Endothelial cell of coronary artery (primary cell): ENCODE measurements around the gene ATG101. TPM values are rescaled to one million over a fixed set of nuclear protein-coding genes. Genes with fewer than 3 reads are reported as not detected.

Experiments used
- total RNA-seq: library from RNA; depleted of rRNA; stranded (reverse); fragments of >200 nt; gene quantifications from 2 replicates; pipeline ENCODE4 v1.2.3, GENCODE V29; 2014

ATG101 gene, protein sequence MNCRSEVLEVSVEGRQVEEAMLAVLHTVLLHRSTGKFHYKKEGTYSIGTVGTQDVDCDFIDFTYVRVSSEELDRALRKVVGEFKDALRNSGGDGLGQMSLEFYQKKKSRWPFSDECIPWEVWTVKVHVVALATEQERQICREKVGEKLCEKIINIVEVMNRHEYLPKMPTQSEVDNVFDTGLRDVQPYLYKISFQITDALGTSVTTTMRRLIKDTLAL
- total RNA-seq, result 81.8 and 87.6 TPM in 2 replicates

DNA sequence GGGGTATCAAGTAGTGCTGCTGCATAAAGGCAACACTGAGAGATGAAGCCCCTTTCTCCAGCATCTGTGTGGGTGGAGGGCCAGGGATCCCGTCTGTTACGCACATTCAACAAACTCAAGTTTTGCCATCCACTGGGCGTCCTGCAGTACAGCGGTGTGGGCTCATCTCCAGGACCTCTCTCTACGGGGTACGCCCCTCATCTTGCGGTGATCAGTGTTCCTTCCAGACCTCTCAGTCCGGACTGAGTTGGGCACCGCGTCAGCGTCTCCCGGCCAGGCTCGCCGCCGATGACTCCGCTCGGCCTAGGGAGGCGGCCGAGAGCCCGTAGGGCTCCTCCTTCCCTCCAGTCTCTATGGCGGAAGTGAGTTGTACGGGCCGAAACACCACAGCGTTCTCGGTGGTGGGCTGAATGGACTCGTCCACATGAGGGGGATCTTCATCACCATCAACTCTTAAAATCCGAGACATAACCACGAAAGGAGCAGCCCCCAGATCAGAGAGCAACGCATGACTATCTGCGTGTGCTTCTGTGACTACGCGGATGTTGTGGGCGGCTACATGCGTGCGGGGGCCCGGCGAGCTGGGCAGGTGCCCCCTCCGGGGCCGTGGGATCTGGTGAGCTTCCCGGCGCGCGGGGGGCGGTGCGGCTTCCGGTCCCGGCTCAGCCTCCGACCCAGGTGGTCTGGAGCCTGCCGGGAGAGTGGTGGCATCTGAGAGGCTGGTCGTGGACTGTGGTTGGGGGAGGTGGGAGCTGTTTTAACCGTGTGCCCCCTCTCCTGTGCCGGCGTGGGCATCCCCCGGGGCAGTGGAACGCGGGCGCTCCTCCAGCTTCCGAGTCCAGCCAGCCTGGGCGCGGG, at the start of gene ATG101:
Gene ATG101 (plus strand): TSS at position 652 of the 858 bp plus-strand sequence. CDS start 3,673 bp downstream, outside the sequence.

DNA sequence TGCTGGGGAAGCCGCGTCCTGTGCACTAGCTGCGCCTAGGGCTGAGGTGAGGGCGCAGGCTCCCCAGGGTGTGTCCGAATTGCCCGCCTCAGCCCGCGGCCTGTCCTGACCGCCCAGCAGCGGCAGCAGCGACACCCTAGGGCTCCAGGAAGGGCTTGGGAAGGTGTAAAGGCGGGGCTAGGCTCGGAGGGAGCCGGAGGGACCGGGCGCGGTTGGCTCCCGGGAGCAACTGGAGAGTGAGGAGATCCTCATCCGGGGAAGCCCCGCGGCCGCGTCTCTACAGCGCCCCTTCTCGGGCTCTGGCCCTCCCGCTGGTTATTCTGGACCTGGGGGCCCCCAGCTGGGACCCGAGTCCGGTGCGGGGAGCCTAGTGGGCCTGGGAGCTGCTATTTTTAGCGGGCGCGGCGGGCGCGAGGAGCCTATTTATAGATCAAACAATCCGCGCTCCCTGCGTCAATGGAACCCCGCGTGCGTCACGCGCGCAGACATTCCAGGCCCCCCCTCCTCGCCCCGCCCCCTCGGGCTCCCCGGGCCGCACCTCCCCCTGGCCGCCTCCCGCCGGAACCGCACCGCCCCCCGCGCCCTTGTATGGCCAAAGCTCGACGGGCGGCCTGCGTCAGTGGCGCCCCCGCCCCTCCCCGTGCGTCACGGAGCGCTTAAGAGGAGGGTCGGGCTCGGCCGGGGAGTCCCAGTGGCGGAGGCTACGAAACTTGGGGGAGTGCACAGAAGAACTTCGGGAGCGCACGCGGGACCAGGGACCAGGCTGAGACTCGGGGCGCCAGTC, 18.8 kb upstream of the ATG101 start, which contains the start of gene NR4A1:
Gene NR4A1 (plus strand): TSS at position 685 of the 784 bp plus-strand sequence. CDS start 2,887 bp downstream, outside the sequence.

DNA sequence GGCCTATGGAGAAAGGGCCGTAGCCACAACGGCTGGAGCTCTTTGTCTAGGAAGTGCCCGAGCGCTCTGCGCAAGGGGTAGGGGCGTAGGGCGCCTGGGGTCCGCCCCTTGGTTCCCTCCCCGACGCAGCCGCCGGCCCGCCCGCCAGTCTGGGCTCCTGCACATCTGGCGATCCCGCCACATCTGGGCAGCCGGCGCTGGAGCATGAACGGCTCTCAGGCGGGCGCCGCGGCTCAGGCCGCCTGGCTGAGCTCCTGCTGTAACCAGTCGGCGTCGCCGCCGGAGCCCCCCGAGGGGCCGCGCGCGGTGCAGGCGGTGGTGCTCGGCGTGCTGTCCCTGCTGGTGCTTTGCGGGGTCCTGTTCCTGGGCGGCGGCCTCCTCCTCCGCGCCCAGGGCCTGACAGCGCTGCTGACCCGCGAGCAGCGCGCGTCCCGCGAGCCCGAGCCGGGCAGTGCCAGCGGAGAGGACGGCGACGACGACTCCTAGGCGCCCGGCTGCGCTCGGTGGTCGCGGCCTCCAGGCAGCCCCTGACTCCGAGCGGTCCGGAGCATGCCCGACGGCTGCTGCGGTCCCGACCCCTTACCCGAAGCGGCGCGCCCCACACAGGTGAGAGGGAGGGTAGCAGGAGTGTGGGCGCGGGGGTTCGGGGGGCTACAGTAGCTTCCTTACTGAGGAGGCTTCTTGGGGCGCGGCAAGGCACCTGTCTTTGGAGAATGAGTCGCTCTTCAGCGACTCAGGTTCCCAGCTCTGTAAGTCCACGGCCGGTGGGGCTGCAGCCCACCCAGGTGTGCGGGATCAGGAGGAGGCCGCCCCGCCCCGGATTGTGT, 10.0 kb downstream of the ATG101 start, which contains the start of gene SMIM41:
Gene SMIM41 (plus strand): TSS at position 129 of the 827 bp plus-strand sequence. CDS start 76 bp downstream, at position 205.

Other genes starting within 250 kb of the ATG101 start
- 0.18 and 0.19 TPM in 2 replicates for gene FIGNL2, start 221.3 kb upstream of the ATG101 start, total RNA-seq
- gene ANKRD33, start 181.9 kb upstream of the ATG101 start, total RNA-seq, result under 0.01 and 0.09 TPM in 2 replicates
- gene ACVRL1, start 162.5 kb upstream of the ATG101 start, total RNA-seq, result 448 and 520 TPM in 2 replicates
- 12.9 and 20.0 TPM in 2 replicates for gene ACVR1B, start 118.3 kb upstream of the ATG101 start, total RNA-seq
- 30.7 and 41.4 TPM in 2 replicates for gene TAMALIN, start 63.0 kb upstream of the ATG101 start, total RNA-seq
- 0.27 and 1.4 TPM in 2 replicates for gene NR4A1, start 18.5 kb upstream of the ATG101 start, total RNA-seq
- gene SMIM41, start 9.7 kb downstream of the ATG101 start, total RNA-seq, result under 0.01 TPM in 1 of 2 replicates, not detected in the other
- 5.5 and 6.7 TPM in 2 replicates for gene KRT80, start 122.0 kb downstream of the ATG101 start, total RNA-seq
- 1,160 and 1,591 TPM in 2 replicates for gene KRT7, start 163.3 kb downstream of the ATG101 start, total RNA-seq
- gene KRT86, start 204.7 kb downstream of the ATG101 start, total RNA-seq, result 0.85 TPM in 1 of 2 replicates, not detected in the other
- gene KRT81, start 221.6 kb downstream of the ATG101 start, total RNA-seq, result 0.18 TPM in 1 of 2 replicates, not detected in the other